ENCODE data around the gene MAEA. TPM values are rescaled to one million over a fixed set of nuclear protein-coding genes. Genes with fewer than 3 reads are reported as not detected.
"Not testable (repeated sequence)": the region's sequence is repeated elsewhere in the genome, so short reads cannot be mapped to it uniquely, and the experiment has no call there.

The MAEA gene
- total and polyA plus RNA-seq, 2 experiments from 2014 or later, result 66.6 to 73.2 TPM

GRCh38 chr4:1331591-1332353 is 42.1 kb downstream of the MAEA start:
- H3K9me2 ChIP-seq (replicated peaks; ENCODE audit: insufficient read depth), result no peaks in the 10 kb centered on the region
- H3K4me1 ChIP-seq (ENCODE audit: insufficient read depth), result no peaks in the 10 kb centered on the region
- no peaks in the 10 kb centered on the region for H3K9me3 ChIP-seq (ENCODE audit: low read depth)
- WGBS (ENCODE audit: low lambda C conversion rate, missing lambda C conversion rate), result 96% methylated on average over 21 of the region's 21 CpGs
- H3K4me3 ChIP-seq, result no peak overlapping the region
- no peak overlapping the region for H3K4me2 ChIP-seq
- no peak overlapping the region for H2AFZ ChIP-seq
- H3K27me3 ChIP-seq, result no peaks in the 10 kb centered on the region
- no peak for TF ChIP-seq CTCF (IDR thresholded peaks at IDR 0.05; ENCODE audit: poor library complexity)
- no peak for TF ChIP-seq EZH2 (IDR thresholded peaks at IDR 0.05; ENCODE audit: borderline replicate concordance)
- TF ChIP-seq EZH2phosphoT487 (IDR thresholded peaks at IDR 0.05; ENCODE audit: low read depth, severe bottlenecking, unreplicated experiment), result no peak
- no peaks in the 10 kb centered on the region for H3K36me3 ChIP-seq (replicated peaks; ENCODE audit: insufficient read depth, low read depth)
- no peaks in the 10 kb centered on the region for H4K20me1 ChIP-seq (ENCODE audit: insufficient read depth, poor library complexity, severe bottlenecking)
- no peaks in the 10 kb centered on the region for H3K79me2 ChIP-seq
- no peak overlapping the region for H3K27ac ChIP-seq
- DNase-seq (ENCODE audit: low spot score), result no peak

GRCh38 chr4:1332686-1333085 is 43.0 kb downstream of the MAEA start:
- H3K4me2 ChIP-seq, result no peak overlapping the region
- 94% methylated on average over 13 of the region's 13 CpGs for WGBS (ENCODE audit: low lambda C conversion rate, missing lambda C conversion rate)
- H3K27me3 ChIP-seq, result no peaks in the 10 kb centered on the region
- H4K20me1 ChIP-seq (ENCODE audit: insufficient read depth, poor library complexity, severe bottlenecking), result no peaks in the 10 kb centered on the region
- no peak overlapping the region for H2AFZ ChIP-seq
- H3K4me3 ChIP-seq, result no peak overlapping the region
- no peaks in the 10 kb centered on the region for H3K9me2 ChIP-seq (replicated peaks; ENCODE audit: insufficient read depth)
- H3K4me1 ChIP-seq (ENCODE audit: insufficient read depth), result no peaks in the 10 kb centered on the region
- TF ChIP-seq EZH2phosphoT487 (IDR thresholded peaks at IDR 0.05; ENCODE audit: low read depth, severe bottlenecking, unreplicated experiment) (no peak), CTCF (IDR thresholded peaks at IDR 0.05; ENCODE audit: poor library complexity) (no peak), EZH2 (IDR thresholded peaks at IDR 0.05; ENCODE audit: borderline replicate concordance) (no peak)
- no peak for DNase-seq (ENCODE audit: low spot score)
- no peaks in the 10 kb centered on the region for H3K9me3 ChIP-seq (ENCODE audit: low read depth)
- H3K79me2 ChIP-seq, result no peaks in the 10 kb centered on the region
- H3K36me3 ChIP-seq (replicated peaks; ENCODE audit: insufficient read depth, low read depth), result no peaks in the 10 kb centered on the region
- no peak overlapping the region for H3K27ac ChIP-seq

- Histone ChIP-seq H3K4me2 (no peak overlapping the region), H3K27me3 (no peaks in the 10 kb centered on the region), H3K4me1 (ENCODE audit: insufficient read depth) (no peaks in the 10 kb centered on the region), H2AFZ (no peak overlapping the region), H3K4me3 (no peak overlapping the region), H3K36me3 (replicated peaks; ENCODE audit: insufficient read depth, low read depth) (no peaks in the 10 kb centered on the region), H4K20me1 (ENCODE audit: insufficient read depth, poor library complexity, severe bottlenecking) (no peaks in the 10 kb centered on the region), H3K9me2 (replicated peaks; ENCODE audit: insufficient read depth) (no peaks in the 10 kb centered on the region), H3K9me3 (ENCODE audit: low read depth) (no peaks in the 10 kb centered on the region), H3K27ac (no peak overlapping the region), H3K79me2 (no peaks in the 10 kb centered on the region)
- DNase-seq (ENCODE audit: low spot score), result no peak
- 97% methylated on average over 8 of the region's 8 CpGs for WGBS (ENCODE audit: low lambda C conversion rate, missing lambda C conversion rate)
- no peak for TF ChIP-seq EZH2phosphoT487 (IDR thresholded peaks at IDR 0.05; ENCODE audit: low read depth, severe bottlenecking, unreplicated experiment)
- TF ChIP-seq EZH2 (IDR thresholded peaks at IDR 0.05; ENCODE audit: borderline replicate concordance), result no peak
Observed at GRCh38 chr4:1333256-1333655, 43.6 kb downstream of the MAEA start.

- not testable (repeated sequence) for H4K20me1 ChIP-seq (ENCODE audit: insufficient read depth, poor library complexity, severe bottlenecking); H3K4me3 ChIP-seq; H3K27me3 ChIP-seq; H2AFZ ChIP-seq; H3K9me2 ChIP-seq (replicated peaks; ENCODE audit: insufficient read depth); H3K27ac ChIP-seq; H3K79me2 ChIP-seq; H3K9me3 ChIP-seq (ENCODE audit: low read depth); H3K4me1 ChIP-seq (ENCODE audit: insufficient read depth); DNase-seq (ENCODE audit: low spot score); H3K36me3 ChIP-seq (replicated peaks; ENCODE audit: insufficient read depth, low read depth); H3K4me2 ChIP-seq
- WGBS (ENCODE audit: low lambda C conversion rate, missing lambda C conversion rate), result 89% methylated on average over 9 of the region's 12 CpGs
Observed at GRCh38 chr4:1333851-1334578, 44.3 kb downstream of the MAEA start.
